GM19468 (cell line): ENCODE data around the gene SMARCD3.

ENCODE experiments used
- ATAC-seq: cut with Tn5 transposase; IDR thresholded peaks from one replicate; pipeline ENCODE4 v1.9.1; 2021; ENCODE audit warnings: mild to moderate bottlenecking, moderate library complexity, moderate number of reproducible peaks; ENCODE audit not compliant: unreplicated experiment; ENCODE audit errors: extremely low read depth

The SMARCD3 gene

GRCh38 chr7:151248346-151249033 lies at the start of gene SMARCD3:
Gene SMARCD3 (minus strand): TSS chr7:151248694. CDS start chr7:151248562, 132 bp downstream.
- ATAC-seq = no peak

DNA sequence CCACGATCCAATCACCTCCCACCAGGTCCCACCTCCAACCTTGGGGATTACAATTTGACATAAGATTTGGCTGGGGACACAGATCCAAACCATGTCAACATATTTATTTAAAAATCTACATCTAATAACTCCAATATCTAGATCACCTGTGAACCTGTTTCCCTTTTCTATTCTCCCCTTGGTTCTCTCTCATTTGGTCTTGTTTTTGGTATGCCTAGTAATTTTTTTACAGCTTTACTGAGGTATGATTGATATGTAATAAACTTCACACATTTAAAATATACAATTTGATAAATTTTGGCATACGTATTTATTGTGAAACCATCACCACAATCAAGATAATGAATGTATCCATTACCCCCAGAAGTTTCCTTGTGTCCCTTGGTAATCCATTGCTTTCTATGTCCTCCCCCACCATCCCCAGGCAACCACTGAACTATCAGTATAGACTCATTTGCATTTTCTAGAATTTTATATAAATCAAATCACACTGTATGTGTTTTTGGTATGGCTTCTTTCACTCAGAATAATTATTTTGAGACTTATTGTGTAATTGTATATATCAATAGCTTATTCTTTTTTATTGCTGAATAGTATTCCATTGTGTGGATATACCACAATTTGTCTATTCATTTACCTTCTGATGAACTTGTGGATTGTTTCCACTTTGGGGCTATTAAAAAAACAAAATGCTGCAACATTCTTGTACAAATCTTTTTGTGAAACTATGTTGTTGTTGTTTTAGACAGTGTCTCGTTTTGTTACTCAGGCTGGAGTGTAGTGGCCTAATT lies 47.9 kb upstream of the SMARCD3 start:
- no peak for ATAC-seq

DNA sequence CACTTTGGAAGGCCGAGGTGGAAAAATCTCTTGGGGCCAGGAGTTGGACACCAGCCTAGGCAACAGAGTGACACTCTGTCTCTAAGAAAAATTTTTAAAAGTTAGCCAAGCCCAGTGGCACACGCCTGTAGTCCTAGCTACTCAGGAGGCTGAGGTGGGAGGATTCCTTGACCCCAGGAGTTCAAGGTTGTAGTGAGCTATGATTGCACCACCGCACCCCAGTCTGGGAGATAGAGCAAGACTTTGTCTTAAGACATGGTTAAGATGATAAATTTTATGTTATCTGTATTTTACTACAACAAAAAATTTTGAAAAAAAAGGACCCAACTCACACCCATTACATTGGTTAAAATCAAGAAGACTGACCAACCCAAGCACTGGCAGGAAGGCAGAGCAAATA lies 44.4 kb upstream of the SMARCD3 start:
- no peak for ATAC-seq

- no peak for ATAC-seq
These were observed 42.7 kb upstream of the SMARCD3 start for GRCh38 chr7:151291206-151291605.

DNA sequence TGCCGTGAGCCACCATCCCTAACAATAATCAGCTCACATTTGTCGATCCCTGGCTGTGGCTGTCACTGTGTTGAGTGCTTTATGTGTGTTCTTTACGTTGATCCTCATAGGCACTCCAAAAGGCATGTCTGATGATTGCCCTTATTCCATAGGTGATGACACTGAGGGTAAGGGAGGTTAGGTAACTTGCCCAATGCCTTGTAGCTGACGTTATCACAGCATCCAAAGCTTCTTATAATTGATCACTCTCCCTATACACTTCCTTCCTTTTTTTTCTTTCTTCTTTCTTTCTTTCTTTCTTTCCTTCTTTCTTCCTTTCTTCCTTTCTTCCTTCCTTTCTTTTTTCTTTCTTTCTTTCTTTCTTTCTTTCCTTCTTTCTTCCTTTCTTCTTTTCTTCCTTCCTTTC lies 41.9 kb upstream of the SMARCD3 start:
- ATAC-seq = no peak

DNA sequence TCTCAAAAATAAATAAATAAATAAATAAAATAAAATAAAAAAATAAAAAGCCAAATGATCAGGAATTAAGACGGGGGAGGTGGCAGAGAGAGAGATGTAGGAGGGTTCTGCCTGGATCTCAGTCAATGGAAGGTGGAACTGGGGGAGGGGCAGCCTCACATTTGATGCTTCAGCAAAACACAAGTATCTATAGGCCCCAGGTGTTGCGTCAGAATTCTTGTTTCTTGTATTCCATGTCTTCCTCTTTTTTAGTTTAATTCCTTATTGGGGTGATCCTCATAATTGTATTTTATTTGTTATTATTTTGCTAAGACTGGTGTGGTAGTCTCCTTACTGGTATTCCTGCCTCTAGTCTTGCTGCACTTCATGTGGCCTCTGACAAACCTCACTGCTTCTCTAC lies 41.4 kb upstream of the SMARCD3 start:
- no peak for ATAC-seq

- no peak for ATAC-seq
These were observed 37.7 kb upstream of the SMARCD3 start for GRCh38 chr7:151286148-151286547.

GRCh38 chr7:151283302-151283701 lies 34.8 kb upstream of the SMARCD3 start:
- ATAC-seq = no peak

DNA sequence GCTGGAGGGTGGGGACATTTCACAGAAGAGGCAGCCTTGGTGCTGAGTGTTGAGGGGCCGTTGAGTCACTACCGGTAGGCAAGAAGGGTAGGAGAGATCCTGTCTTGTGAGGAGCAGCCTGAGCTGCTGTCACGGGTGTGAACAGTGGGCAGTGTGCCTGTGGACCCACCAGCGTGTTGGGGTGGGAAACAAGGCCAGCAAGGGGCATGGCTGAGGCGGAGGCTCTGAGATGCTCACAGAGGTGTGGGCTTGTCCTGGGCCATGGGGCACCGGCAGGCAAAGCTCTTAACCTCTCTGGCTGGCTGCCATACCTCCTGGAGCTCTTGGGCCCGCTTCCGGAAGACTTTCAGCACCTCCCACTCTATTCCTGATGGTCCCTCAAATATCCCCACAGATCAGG lies 33.6 kb upstream of the SMARCD3 start:
- no peak for ATAC-seq

DNA sequence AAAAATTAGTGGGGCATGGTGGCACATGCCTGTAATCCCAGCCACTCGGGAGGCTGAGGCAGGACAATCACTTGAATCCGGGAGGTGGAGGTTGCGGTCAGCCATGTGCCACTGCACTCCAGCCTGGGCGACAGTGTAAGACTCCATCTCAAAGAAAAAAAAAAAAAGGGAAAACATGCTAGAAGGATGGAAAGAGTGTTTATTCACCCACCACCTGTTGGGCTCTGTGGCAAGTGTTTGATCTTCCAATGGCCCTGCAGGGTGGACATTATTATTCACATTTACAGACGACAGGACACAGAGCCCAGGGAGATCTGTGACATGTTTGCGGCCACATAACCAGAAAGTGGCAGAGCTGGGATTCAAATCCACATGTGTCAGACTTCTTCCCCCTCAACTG lies 33.2 kb upstream of the SMARCD3 start:
- no peak for ATAC-seq

GRCh38 chr7:151280388-151281019 lies 32.0 kb upstream of the SMARCD3 start:
- no peak for ATAC-seq

DNA sequence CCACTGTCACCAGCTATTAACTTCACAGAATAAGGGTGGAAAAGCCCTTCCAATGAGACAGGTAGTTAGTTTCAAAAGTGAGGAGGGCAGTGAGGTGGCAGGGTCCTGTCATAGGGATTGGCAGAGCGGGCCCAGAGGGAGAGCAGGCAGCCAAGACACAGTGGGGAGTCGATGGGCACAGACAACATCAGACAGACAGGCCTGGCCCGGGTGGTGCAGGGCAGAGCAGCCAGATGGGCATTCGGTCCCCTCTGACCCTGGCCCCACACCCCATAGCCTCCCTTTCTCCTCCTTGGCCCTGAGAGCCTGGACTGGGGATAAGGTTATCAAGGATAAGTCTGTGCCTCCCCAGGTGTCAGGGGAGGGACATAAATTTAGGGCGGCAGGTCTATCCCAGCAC lies 31.4 kb upstream of the SMARCD3 start:
- no peak for ATAC-seq

DNA sequence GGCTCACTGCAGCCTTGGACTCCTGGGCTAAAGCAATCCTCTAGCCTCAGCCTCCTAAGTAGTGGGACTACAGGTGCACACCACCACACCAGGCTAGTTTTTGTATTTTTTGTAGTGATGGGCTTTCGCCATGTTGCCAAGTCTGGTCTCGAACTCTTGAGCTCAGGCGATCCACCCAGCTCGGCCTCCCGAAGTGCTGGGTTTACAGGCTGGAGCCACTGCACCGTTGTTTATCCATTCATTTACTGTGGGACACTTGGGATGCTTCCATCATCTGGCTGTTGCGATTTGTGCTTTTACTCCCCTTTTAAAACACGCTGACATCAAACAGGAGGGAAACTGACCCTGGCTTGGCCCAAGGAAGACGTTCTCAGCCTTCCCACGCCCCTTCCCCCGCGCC lies 30.5 kb upstream of the SMARCD3 start:
- ATAC-seq = no peak

DNA sequence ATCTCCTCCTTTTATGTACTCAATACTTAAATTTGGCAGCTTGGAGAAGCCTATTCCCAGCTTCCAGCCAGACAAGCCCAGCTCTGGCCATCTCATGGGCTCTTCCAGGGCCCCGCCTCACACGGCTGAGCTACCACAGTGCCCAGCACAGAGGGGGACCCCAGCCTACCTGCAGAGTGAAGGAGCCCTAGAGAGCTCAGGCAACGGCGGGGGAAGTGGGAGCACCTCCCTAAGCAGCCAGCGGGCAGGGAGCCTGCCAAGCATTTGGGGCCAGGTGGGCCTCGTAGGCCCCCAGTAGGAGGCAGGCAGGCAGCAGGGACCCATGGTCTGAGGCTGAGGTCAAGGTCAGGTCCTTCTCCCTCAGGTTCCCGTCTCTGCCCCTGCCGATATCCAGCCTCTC lies 29.1 kb upstream of the SMARCD3 start:
- ATAC-seq = no peak

GRCh38 chr7:151276666-151277590 lies 28.4 kb upstream of the SMARCD3 start:
- ATAC-seq = peak; percentile 58

- ATAC-seq = no peak
These were observed 27.5 kb upstream of the SMARCD3 start for GRCh38 chr7:151275813-151276577.

- no peak for ATAC-seq
These were observed 26.7 kb upstream of the SMARCD3 start for GRCh38 chr7:151274936-151275812.

DNA sequence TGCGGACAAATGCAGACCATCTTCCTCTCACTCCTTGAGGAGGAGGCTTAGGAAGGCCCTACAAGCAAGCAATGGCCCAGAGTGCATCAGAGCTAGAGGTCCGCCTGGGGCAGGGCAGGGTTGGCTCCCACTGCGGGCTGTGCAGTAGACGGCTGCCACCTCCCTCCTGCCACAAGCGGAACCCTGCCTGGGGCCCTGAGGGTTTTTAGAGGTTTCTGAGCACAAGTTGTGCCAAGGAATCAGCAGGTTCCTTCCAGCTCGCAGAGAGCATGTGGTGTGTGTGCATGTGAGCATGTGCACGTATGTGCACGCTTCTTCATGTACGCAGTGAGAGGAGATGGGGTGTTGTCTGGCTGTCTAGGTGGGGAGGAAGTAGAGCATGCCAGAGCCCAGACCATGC lies 25.9 kb upstream of the SMARCD3 start:
- ATAC-seq = no peak
